GM12878 (cell line): ENCODE results near the gene CENPX. TPM values are rescaled to one million over a fixed set of nuclear protein-coding genes. Genes with fewer than 3 reads are reported as not detected.

Experiments
- ATAC-seq: fragments of 200-7000 bp; cut with Tn5 transposase; 3 replicates; pipeline ENCODE4 v1.9.1; 2020; ENCODE audit warnings: mild to moderate bottlenecking, moderate library complexity
- BruUV-seq: library from RNA; stranded (reverse); fragments of 400-500 nt; replicated peaks from 2 replicates; lab custom pipeline; 2021; lab: Mats Ljungman, UMichigan
- CTCF ChIA-PET: fragments of 300-600 bp; sonication (Branson Sonifier 250); formaldehyde crosslinking; extraction: SDS; loops from one replicate; lab custom pipeline; 2021; ENCODE audit warnings: inconsistent platforms; lab: Yijun Ruan, JAX
- POLR2A ChIA-PET: fragments of 350-600 bp; formaldehyde crosslinking; extraction: SDS; loops from one replicate; lab custom pipeline; 2021; ENCODE audit warnings: inconsistent platforms; lab: Charles Lee
- RAD21 ChIA-PET: fragments of 300-600 bp; sonication (Branson Sonifier 250); formaldehyde crosslinking; loops from one replicate; lab custom pipeline; 2023; ENCODE audit warnings: antibody characterized with exemption; ENCODE audit not compliant: unreplicated experiment; lab: Charles Lee
- SMC1A ChIA-PET: fragments of 300-600 bp; sonication (Branson Sonifier 250); formaldehyde crosslinking; loops from one replicate; lab custom pipeline; 2023; ENCODE audit not compliant: unreplicated experiment, uncharacterized antibody; lab: Charles Lee
- DNase-seq: peaks from one replicate; pipeline ENCODE4 v3.0.0-alpha.2; 2011; ENCODE audit warnings: low read depth, low spot score
- FAIRE-seq: peaks from 3 replicates; lab custom pipeline; 2011; peaks lifted over from hg19 to GRCh38; lab: Jason Lieb, UNC
- H2AFZ ChIP-seq: 2 replicates; pipeline ENCODE4 v1.6.0; 2011; ENCODE audit warnings: low read depth, low read length, control low read depth; ENCODE audit not compliant: control insufficient read depth
- H3K27ac ChIP-seq: 2 replicates; pipeline ENCODE4 v1.5.1; 2011; ENCODE audit warnings: control low read depth; ENCODE audit not compliant: control insufficient read depth, insufficient read depth
- H3K27me3 ChIP-seq, 2 experiments: replicated peaks in 1 of 2; 2 replicates each; pipeline versions ENCODE4 v1.6.0 to v1.6.1; 2011; ENCODE audit warnings: low read length in 1 of 2; ENCODE audit not compliant: control insufficient read depth in 2 of 2, insufficient read depth in 2 of 2
- H3K36me3 ChIP-seq, 2 experiments: 2 replicates each; pipeline ENCODE4 v1.5.1; 2011; ENCODE audit warnings: low read length in 1 of 2; ENCODE audit not compliant: control insufficient read depth in 2 of 2, insufficient read depth in 2 of 2
- H3K4me1 ChIP-seq: 2 replicates; pipeline ENCODE4 v1.6.1; 2011; ENCODE audit warnings: mild to moderate bottlenecking, low read length, moderate library complexity, mixed read lengths; ENCODE audit not compliant: control insufficient read depth, insufficient read depth
- H3K4me2 ChIP-seq: 2 replicates; pipeline ENCODE4 v1.6.0; 2011; ENCODE audit warnings: control low read depth; ENCODE audit not compliant: control insufficient read depth, insufficient read depth
- H3K4me3 ChIP-seq: fragments of 200-600 bp; sonication (generic); 2 replicates; pipeline ENCODE4 v1.5.1; 2016
- H3K79me2 ChIP-seq: 2 replicates; pipeline ENCODE4 v1.6.0; 2011; ENCODE audit warnings: low read length; ENCODE audit not compliant: control insufficient read depth, insufficient read depth
- H3K9ac ChIP-seq: 2 replicates; pipeline ENCODE4 v1.8.0; 2011; ENCODE audit warnings: low read length, control low read depth, mixed read lengths; ENCODE audit not compliant: control insufficient read depth, insufficient read depth
- H3K9me3 ChIP-seq: replicated peaks from 3 replicates; pipeline ENCODE4 v1.5.1; 2011; ENCODE audit warnings: mild to moderate bottlenecking, low read length; ENCODE audit not compliant: control insufficient read depth, insufficient read depth
- H4K20me1 ChIP-seq: 2 replicates; pipeline ENCODE4 v1.6.0; 2011; ENCODE audit not compliant: control insufficient read depth, insufficient read depth
- CUX1 ChIP-seq: IDR thresholded peaks from 2 replicates; pipeline ENCODE4 v1.6.1; 2012; ENCODE audit warnings: improper control_type of control experiment, low read depth, low read length; ENCODE audit not compliant: insufficient replicate concordance
- EP300 ChIP-seq, 2 experiments: fragments of 150-350 bp in 1 of 2; IDR thresholded peaks; 2 replicates each; pipeline ENCODE4 v1.6.1; 2011 to 2012; ENCODE audit warnings: low read depth in 2 of 2, low read length in 2 of 2, borderline replicate concordance in 1 of 2, improper control_type of control experiment in 1 of 2, inconsistent platforms in 1 of 2; ENCODE audit not compliant: control insufficient read depth in 1 of 2
- ETV6 ChIP-seq, 2 experiments: fragments of 450-650 bp in 1 of 2; IDR thresholded peaks in 1 of 2; conservative IDR thresholded peaks in 1 of 2; 2 replicates each; pipeline ENCODE4 v1.6.1; 2014; ENCODE audit warnings: antibody characterized with exemption in 1 of 2, borderline replicate concordance in 1 of 2, low read depth in 1 of 2, mild to moderate bottlenecking in 1 of 2, moderate library complexity in 1 of 2
- GABPA ChIP-seq: IDR thresholded peaks from 2 replicates; pipeline ENCODE4 v1.6.1; 2014; ENCODE audit warnings: antibody characterized with exemption, low read depth, mild to moderate bottlenecking, inconsistent platforms
- MEF2B ChIP-seq: fragments of 450-650 bp; IDR thresholded peaks from 2 replicates; pipeline ENCODE4 v1.6.1; 2018; ENCODE audit warnings: mild to moderate bottlenecking, moderate library complexity; ENCODE audit not compliant: partially characterized antibody, poor library complexity, severe bottlenecking
- TBL1XR1 ChIP-seq: IDR thresholded peaks from 2 replicates; pipeline ENCODE4 v1.6.1; 2012; ENCODE audit warnings: low read depth, low read length, improper control_type of control experiment
- WRNIP1 ChIP-seq: IDR thresholded peaks from 2 replicates; pipeline ENCODE4 v1.6.1; 2011; ENCODE audit warnings: low read depth, low read length, improper control_type of control experiment, borderline replicate concordance
- ZNF207 ChIP-seq: fragments of 450-650 bp; IDR thresholded peaks from 2 replicates; pipeline ENCODE4 v1.6.1; 2014; ENCODE audit warnings: antibody characterized with exemption, mild to moderate bottlenecking, borderline replicate concordance
- ZNF217 ChIP-seq: fragments of 450-650 bp; IDR thresholded peaks from 2 replicates; pipeline ENCODE4 v1.6.1; 2017; ENCODE audit warnings: antibody characterized with exemption, mild to moderate bottlenecking
- ZSCAN29 ChIP-seq: fragments of 450-650 bp; IDR thresholded peaks from 2 replicates; pipeline ENCODE4 v1.6.1; 2017; ENCODE audit warnings: mild to moderate bottlenecking, moderate library complexity
- WGBS: methylation state at CpG from one replicate; pipeline ENCODE4 v1.1.6; 2016; ENCODE audit warnings: low lambda C conversion rate; ENCODE audit not compliant: insufficient replicate concordance, insufficient coverage; ENCODE audit errors: missing lambda C conversion rate; 5-methylcytosine and 5-hydroxymethylcytosine counted together
- in situ Hi-C: fragments of 300-500 bp; cut with MboI; formaldehyde crosslinking; loops from 9 replicates; pipeline ENCODE4 v1.14.3; 2018; ENCODE audit warnings: mixed read lengths
- intact Hi-C: fragments of 100-400 bp; cut with micrococcal nuclease; formaldehyde crosslinking; loops from one replicate; pipeline ENCODE4 v1.14.2; 2022; ENCODE audit not compliant: unreplicated experiment
- polyA plus RNA-seq, 11 experiments: library from polyadenylated mRNA; depleted of rRNA in 4 of 11; unstranded in 6 of 11; stranded (reverse) in 5 of 11; fragments of >200 nt; fragmentation: Nextera tagmentation in 4 of 11; fragmentation: Illumina TruSeq in 1 of 11; extraction: Ambion mirVana in 4 of 11; extraction: Trizol in 1 of 11; gene quantifications; 1 replicate in 1 of 11; 2 replicates in 10 of 11; pipeline versions ENCODE4 v1.2.1 to v1.2.3, GENCODE V29; 2011 to 2016; ENCODE audit warnings: inconsistent platforms in 2 of 11, missing spikeins in 2 of 11, low read depth in 1 of 11
- total RNA-seq, 4 experiments: library from RNA; depleted of rRNA in 3 of 4; stranded (reverse); fragments of >200 nt in 3 of 4; fragmentation: Illumina TruSeq in 1 of 4; extraction: Trizol in 1 of 4; gene quantifications; 2 replicates each; pipeline versions ENCODE4 v1.2.1 to v1.2.3, GENCODE V29; 2013 to 2021

CENPX gene
- total and polyA plus RNA-seq, 10 of the 15 experiments (the other 5 are each of a cell fraction or from before 2014, with no cell fraction given): 11.7 to 182 (median 71.9) TPM

GRCh38 chr17:82052638-82053059 lies 30.0 kb upstream of the CENPX start:
- Histone ChIP-seq H3K4me2 (peak overlapping the region; percentile 64), H2AFZ (no peak overlapping the region), H3K9ac (peak overlapping the region; percentile 80), H3K4me1 (peaks cover 4% of the 10 kb centered on the region), H3K4me3 (peak overlapping the region; percentile 83), H3K9me3 (no peaks in the 10 kb centered on the region), H3K79me2 (peaks cover 14% of the 10 kb centered on the region), H3K27ac (peak overlapping the region; percentile 52; the same call in 1 of the 2 replicates), H4K20me1 (no peaks in the 10 kb centered on the region), H3K27me3 (no peaks in the 10 kb centered on the region), H3K36me3 (peaks cover 0 to 17% of the 10 kb centered on the region in 2 experiments)
- POLR2A ChIA-PET: no interaction called here
- BruUV-seq: no TSS peak
- no peak for ATAC-seq
- SMC1A ChIA-PET: interaction anchor here (0.7 kb wide), 1 partner anchor 20 kb away, joined by 3 read pairs; no protein-coding TSS in a partner anchor
- RAD21 ChIA-PET: interaction anchor here (1.0 kb wide), 1 partner anchor 53 kb away, joined by 3 read pairs; no protein-coding TSS in a partner anchor
- WGBS: 10% methylated on average over 19 of the region's 19 CpGs
- FAIRE-seq: no peak
- TF ChIP-seq ZSCAN29 (no peak), ETV6 (conservative IDR thresholded peaks at IDR 0.05 in 1 of 2, IDR thresholded peaks at IDR 0.05 in 1 of 2; ENCODE audit: borderline replicate concordance in 1 of 2, low read depth in 1 of 2) (no peak), ZNF207 (no peak), WRNIP1 (no peak), CUX1 (no peak), TBL1XR1 (no peak), GABPA (no peak), ZNF217 (no peak), MEF2B (no peak), EP300 (IDR thresholded peaks at IDR 0.05; ENCODE audit: borderline replicate concordance in 1 of 2, control insufficient read depth in 1 of 2, low read depth in 2 of 2, low read length in 2 of 2) (no peak)
- CTCF ChIA-PET: no interaction called here
- DNase-seq: no peak
- in situ Hi-C loops (no loop called here), intact Hi-C loops (loop anchor here (5.0 kb wide), 1 partner anchor 45 kb away; the partner anchor contains the start of gene FASN)
